Urinary bladder (tissue), 4 donors: ENCODE measurements around the gene GNAI2. TPM values are rescaled to one million over a fixed set of nuclear protein-coding genes. Genes with fewer than 3 reads are reported as not detected.
"Not testable (repeated sequence)": the region's sequence is repeated elsewhere in the genome, so short reads cannot be mapped to it uniquely, and the experiment has no call there.

Experiments used
- DNase-seq: peaks from one replicate; pipeline ENCODE4 v3.0.0-alpha.2; 2015; ENCODE audit errors: extremely low spot score
- H3K27ac ChIP-seq: one replicate; pipeline ENCODE4 v1.5.1; 2013; ENCODE audit warnings: low read depth, mild to moderate bottlenecking, moderate library complexity
- H3K36me3 ChIP-seq: one replicate; pipeline ENCODE4 v1.6.1; 2013; ENCODE audit warnings: mild to moderate bottlenecking, moderate library complexity; ENCODE audit not compliant: insufficient read depth
- H3K4me1 ChIP-seq: one replicate; pipeline ENCODE4 v1.6.1; 2013; ENCODE audit warnings: mild to moderate bottlenecking, moderate library complexity; ENCODE audit not compliant: insufficient read depth
- H3K4me3 ChIP-seq: one replicate; pipeline ENCODE4 v1.5.1; 2013; ENCODE audit warnings: low read depth, low read length
- WGBS: extraction: QIAGEN DNeasy Blood & Tissue Kit; methylation state at CpG from one replicate; pipeline ENCODE4 v1.1.7; 2013; 5-methylcytosine and 5-hydroxymethylcytosine counted together
- polyA plus RNA-seq: library from polyadenylated mRNA; stranded (reverse); fragments of 200-250 nt; gene quantifications from one replicate; pipeline ENCODE4 v1.2.3, GENCODE V29; 2013
- total RNA-seq: library from RNA; depleted of rRNA; stranded (reverse); fragments of >200 nt; gene quantifications from one replicate; pipeline ENCODE4 v1.2.3, GENCODE V29; 2014
- donor health status: healthy with polysubstance abuse.
- donor health status: healthy.

Gene GNAI2
- total and polyA plus RNA-seq, 2 donors, result 96.3 to 263 TPM

DNA sequence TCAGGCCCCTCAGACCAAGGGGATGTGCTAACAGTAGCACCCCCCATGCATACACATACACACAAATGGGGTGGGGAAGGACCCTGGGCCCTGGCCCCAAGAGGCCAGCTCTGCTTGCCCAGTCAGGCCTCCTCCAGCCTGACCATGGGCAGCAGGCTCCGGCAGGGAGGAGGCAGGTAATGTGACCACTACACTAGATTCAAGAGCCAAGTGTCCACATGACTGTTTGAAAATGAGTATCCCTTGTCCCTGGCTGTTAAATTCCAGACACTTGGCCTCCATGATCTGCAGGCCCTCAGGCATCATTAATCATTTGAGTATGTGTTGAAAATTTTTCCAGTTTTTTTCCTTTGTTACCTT lies 13.9 kb upstream of the GNAI2 start:
- DNase-seq, result no peak
- no peak overlapping the region for H3K4me3 ChIP-seq
- H3K36me3 ChIP-seq, result no peaks in the 10 kb centered on the region
- no peaks in the 10 kb centered on the region for H3K4me1 ChIP-seq
- no peak overlapping the region for H3K27ac ChIP-seq
- 98% methylated on average over 1 of the region's 1 CpG for WGBS

DNA sequence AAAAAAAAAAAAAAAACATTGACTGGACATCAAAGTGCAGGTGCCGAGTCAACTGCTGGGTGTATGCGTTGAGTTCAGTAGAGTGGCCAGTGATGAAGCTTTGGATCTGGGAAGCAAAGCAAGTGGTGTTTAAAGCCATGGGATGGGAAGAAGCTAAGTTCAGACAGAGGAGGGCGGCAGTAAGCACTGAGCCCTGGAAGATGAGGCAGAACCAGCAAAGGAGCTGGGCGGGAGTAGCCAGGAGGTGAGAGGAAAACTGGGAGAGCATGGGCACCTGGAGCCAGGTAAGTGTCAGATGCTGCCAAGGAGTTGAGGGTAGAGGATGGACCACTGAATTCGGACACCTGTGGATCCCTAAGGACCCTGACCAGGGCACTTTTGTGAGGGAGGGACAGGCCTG lies 11.4 kb upstream of the GNAI2 start:
- 68% methylated on average over 5 of the region's 5 CpGs for WGBS
- no peak overlapping the region for H3K4me3 ChIP-seq
- no peak overlapping the region for H3K27ac ChIP-seq
- H3K36me3 ChIP-seq, result no peaks in the 10 kb centered on the region
- no peak for DNase-seq
- no peaks in the 10 kb centered on the region for H3K4me1 ChIP-seq

DNA sequence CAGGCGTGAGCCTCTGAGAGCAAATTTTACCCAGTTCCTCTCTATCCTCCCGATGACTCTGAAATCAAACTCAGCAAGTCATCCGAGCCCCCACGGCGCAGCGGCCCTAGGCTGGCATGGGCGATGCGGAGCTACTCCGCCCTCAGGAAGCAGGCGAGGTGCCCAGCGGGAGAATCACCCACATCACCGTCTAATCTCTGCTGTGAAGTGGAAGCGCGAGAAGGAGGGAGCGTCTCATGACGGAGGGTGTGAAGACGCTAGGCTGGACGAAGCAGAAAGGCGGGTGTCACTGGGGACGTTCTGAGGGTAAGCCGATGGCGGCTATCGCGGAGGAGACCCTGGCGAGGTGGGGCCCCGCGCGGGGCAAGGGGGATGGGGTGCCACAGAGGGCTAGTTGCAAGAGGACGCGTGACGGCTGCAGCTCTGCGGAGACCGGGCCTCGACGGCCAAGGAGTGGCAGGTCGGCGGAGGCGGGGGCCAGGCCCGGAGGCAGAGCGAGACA lies 9.1 kb upstream of the GNAI2 start:
- Histone ChIP-seq H3K4me1 (no peaks in the 10 kb centered on the region), H3K36me3 (no peaks in the 10 kb centered on the region), H3K4me3 (peak overlapping the region; percentile 12), H3K27ac (no peak overlapping the region)
- WGBS, result under 1% methylated on average over 40 of the region's 40 CpGs
- no peak for DNase-seq

DNA sequence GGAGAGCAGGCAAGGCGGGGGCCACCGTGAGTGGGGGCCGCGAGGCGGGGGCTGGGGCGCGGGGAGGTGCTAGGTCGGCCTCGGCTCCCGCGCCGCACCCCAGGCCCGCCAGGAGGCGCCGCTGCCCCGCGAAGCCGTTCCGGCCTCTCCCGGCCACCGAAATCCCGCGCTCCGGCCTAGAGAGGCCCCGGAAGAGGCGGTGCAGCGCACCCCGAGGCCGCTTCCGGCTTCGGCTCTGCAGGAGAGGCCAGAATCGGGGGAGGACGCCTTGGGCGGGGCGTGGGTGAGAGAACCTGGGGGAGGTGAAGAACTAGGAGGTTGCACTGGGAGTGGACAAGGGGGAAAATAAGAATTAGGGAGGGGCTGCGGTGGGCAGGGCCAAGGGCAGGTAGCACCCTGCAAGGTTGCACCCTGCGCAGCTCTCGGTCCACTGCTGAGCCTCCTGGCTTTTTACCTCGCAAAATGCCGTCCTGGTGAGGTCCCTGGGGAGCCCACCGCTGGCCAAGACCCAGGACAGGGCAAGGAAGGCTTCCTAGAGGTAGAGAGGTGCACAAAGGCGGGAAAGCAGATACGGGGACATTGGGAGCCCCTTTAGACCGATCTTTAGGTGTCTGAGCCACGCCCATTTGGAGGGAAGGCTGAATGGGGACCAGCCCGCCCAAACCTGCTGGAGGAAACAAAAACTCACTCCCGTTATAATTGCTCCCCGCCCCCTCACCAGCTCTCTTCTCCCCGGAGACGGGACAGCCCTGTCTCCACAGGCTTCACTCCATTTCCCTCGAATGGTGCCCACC lies 8.4 kb upstream of the GNAI2 start:
- Histone ChIP-seq H3K4me1 (no peaks in the 10 kb centered on the region), H3K27ac (peak overlapping the region; percentile 68), H3K36me3 (no peaks in the 10 kb centered on the region), H3K4me3 (peak overlapping the region; percentile 49)
- peak; percentile 88 for DNase-seq
- WGBS, result 2% methylated on average over 50 of the region's 51 CpGs

DNA sequence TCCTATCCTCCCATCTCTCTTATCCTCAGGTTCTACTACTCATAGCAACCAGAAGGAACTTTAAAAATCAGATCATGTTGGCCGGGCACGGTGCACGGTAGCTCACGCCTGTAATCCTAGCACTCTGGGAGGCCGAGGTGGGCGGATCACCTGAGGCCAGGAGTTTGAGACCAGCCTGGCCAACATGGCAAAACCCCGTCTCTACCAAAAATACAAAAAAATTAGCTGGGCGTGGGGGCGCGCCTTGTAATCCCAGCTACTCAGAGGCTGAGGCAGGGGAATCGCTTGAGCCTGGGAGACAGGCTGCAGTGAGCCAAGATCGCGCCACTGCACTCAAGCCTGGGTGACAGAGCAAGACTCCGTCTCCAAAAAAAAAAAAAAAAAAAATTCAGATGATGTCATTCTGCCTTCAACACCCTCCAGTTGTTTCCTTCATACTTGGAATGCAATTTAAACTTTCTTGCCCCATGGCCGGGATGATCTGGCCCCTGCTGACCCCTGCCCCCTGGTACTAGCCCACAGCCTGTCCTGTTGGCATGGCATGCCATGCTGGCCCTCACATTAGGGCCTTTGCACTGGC lies 7.7 kb upstream of the GNAI2 start:
- not testable (repeated sequence) for H3K4me1 ChIP-seq, H3K27ac ChIP-seq, DNase-seq, H3K36me3 ChIP-seq
- WGBS, result 34% methylated on average over 15 of the region's 15 CpGs
- peak overlapping the region; percentile 49 for H3K4me3 ChIP-seq

DNA sequence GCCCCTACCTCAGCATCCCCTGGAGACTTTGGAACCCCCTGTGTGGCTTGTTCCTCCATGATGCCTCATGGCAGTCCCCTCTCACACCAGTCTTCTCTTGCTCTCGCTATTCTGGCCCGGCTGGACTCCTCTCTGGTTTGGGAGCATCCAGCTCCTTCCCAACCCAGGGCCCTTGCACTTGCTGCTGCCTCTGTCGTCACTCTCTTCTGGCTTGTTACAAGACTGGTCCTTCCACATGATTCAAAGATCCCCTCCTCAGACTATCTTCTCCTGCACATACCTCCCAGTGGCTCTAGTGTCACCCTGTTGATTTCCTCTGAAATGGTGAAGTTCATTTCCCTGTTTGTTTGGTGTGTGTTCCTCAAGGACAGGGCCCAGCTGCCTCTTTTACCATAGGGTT lies 6.5 kb upstream of the GNAI2 start:
- Histone ChIP-seq H3K36me3 (no peaks in the 10 kb centered on the region), H3K4me1 (no peaks in the 10 kb centered on the region), H3K27ac (no peak overlapping the region), H3K4me3 (no peak overlapping the region)
- no peak for DNase-seq
- 90% methylated on average over 3 of the region's 3 CpGs for WGBS

DNA sequence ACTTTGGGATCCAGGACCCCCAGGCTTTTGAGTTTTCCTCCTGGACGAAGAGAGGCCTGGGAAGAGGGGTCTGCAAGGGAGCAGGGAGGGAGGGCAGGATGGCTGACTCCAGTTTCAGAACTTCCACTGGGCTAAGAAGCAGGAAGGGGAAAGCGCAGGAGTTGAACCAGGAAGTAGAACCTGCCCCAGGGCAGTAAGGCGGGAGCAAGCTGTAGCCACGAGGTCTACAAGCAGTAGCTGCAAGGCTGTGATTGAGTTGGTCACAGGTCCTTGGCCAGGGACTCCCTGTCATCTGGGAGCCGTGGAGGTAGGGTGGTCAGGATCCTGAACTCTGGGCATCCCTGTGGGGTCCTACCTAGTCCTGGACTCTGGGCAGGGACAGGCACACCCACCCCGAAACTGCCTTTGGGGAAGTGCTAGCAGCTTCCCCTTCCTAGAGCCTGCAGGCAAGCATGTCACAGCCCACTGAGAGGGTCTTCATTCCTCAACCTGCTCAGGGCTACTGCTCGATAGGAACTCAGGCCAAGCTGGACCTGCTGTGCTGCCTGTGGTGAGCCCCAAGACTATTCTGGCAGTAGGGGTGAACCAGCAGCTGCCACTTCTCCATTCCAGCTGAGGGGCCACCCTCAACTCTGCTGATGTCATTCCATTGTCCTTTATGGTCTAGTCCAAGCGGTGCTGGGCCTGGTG lies 5.8 kb upstream of the GNAI2 start:
- no peaks in the 10 kb centered on the region for H3K36me3 ChIP-seq
- no peak overlapping the region for H3K4me3 ChIP-seq
- no peak for DNase-seq
- no peak overlapping the region for H3K27ac ChIP-seq
- H3K4me1 ChIP-seq, result no peaks in the 10 kb centered on the region
- WGBS, result 81% methylated on average over 8 of the region's 8 CpGs

DNA sequence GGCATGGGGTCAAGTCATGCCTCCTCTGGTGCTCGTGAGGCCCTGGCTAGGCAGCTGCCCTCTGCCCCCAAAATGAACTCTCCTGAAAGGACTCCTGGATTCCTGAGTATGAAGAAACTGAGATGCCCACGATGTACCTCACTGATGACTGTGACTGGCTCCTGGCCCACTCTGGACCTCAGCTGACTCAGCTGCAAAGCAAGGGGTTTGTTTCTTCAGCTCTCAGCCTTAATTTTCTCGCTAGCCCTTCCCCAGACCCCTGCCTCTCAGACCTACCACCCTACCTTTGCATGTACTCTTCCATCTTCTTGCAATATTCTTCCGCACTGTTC lies 5.2 kb upstream of the GNAI2 start:
- Histone ChIP-seq H3K4me3 (no peak overlapping the region), H3K36me3 (no peaks in the 10 kb centered on the region), H3K27ac (no peak overlapping the region), H3K4me1 (no peaks in the 10 kb centered on the region)
- DNase-seq, result no peak
- 83% methylated on average over 4 of the region's 4 CpGs for WGBS

DNA sequence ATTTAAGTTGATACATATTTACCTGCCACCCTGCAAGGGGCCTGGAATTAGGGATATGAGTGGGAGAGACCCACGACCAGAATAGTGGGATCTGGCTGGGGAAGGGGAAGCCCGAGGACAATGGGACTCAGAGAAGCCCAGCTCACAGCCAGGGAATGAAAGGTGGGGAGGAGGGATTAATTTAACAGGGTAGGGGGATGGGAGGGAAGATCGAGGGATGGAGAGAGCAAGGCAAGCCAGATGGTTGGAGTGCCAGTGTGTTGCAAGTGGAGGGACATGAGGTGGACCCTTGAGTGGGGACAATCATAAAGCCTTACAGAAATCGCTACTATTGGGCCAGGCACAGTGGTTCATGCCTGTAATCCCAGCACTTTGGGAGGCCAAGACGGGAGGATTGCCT lies 4.4 kb upstream of the GNAI2 start:
- H3K36me3 ChIP-seq, result no peaks in the 10 kb centered on the region
- H3K4me3 ChIP-seq, result no peak overlapping the region
- 62% methylated on average over 5 of the region's 5 CpGs for WGBS
- H3K27ac ChIP-seq, result no peak overlapping the region
- no peak for DNase-seq
- H3K4me1 ChIP-seq, result no peaks in the 10 kb centered on the region

DNA sequence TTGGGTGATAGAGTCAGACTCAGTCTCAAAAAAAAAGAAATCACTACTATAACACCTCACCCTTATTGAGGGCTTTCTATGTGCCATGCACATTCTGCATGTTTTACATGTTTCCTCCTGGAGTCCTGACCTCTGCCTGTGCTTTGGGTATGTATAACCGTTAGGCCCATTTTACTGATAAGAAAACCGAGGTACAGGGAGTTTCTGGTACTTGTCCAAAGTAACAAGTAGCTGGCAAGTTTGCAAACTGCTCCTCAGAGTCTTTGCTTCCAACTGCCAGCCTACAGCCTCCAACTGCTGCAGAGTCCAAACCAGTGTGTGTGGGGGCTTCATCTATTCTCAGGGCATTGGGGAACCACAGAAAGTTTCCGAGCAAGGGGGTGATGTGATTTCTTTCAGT lies 3.7 kb upstream of the GNAI2 start:
- Histone ChIP-seq H3K4me3 (no peak overlapping the region), H3K36me3 (no peaks in the 10 kb centered on the region), H3K27ac (no peak overlapping the region), H3K4me1 (no peaks in the 10 kb centered on the region)
- DNase-seq, result no peak
- 67% methylated on average over 3 of the region's 3 CpGs for WGBS

DNA sequence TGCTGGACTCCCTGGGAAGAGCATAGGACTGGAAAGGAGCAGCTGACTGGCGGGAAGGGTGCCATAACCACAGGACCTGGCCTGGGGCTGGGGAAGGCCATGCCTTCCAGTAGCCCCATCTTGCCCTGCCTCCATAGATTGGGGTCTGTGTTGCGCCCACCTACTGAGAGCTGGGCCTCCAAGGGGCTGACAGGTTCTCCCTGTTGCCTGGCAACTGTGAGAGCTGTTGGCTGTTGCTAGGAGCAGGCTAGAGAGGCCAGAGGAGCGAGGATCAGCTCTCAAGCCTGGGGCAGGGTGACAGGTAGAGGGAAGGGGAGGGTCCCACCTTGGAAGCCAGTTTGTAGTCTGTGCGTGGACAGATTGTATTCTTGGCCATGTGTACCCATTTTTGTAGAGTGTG lies 2.8 kb upstream of the GNAI2 start:
- no peak overlapping the region for H3K4me3 ChIP-seq
- no peak overlapping the region for H3K27ac ChIP-seq
- no peaks in the 10 kb centered on the region for H3K4me1 ChIP-seq
- no peaks in the 10 kb centered on the region for H3K36me3 ChIP-seq
- WGBS, result 90% methylated on average over 4 of the region's 4 CpGs
- no peak for DNase-seq

DNA sequence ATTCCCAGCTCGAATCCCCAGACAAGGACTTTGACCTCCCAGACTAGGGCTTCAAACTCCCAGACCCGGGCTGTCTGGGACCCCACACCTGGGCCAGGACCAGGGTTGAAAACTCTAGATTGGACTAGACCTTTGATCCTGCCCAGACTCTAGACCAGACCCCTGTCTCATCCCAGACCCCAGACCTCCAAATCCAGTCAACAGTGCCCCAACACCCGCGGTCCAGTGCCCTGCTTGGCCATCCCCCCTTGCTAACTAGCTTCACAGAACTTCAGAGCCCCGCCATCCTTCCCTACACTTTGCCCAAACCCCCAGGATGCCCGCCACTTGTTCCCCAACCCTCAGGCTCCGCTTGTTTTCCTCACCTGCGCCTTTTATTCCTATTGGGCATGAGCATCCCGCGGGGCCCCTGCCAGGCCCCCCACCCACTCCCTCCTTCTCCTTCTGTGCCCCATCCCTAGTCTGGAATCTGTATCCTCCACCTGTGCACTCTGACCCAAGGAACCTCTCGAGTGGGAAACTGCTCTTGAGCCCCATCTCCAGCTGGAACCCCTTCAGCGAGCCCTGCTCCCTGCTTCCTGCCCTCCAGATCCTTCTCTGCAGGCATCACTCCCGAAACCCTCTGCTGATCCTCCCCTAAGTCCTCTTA lies 604 bp downstream of the GNAI2 start:
- Histone ChIP-seq H3K36me3 (no peaks in the 10 kb centered on the region), H3K27ac (peak overlapping the region; percentile 98), H3K4me1 (no peaks in the 10 kb centered on the region), H3K4me3 (peak overlapping the region; percentile 86)
- WGBS, result 1% methylated on average over 13 of the region's 13 CpGs
- no peak for DNase-seq

DNA sequence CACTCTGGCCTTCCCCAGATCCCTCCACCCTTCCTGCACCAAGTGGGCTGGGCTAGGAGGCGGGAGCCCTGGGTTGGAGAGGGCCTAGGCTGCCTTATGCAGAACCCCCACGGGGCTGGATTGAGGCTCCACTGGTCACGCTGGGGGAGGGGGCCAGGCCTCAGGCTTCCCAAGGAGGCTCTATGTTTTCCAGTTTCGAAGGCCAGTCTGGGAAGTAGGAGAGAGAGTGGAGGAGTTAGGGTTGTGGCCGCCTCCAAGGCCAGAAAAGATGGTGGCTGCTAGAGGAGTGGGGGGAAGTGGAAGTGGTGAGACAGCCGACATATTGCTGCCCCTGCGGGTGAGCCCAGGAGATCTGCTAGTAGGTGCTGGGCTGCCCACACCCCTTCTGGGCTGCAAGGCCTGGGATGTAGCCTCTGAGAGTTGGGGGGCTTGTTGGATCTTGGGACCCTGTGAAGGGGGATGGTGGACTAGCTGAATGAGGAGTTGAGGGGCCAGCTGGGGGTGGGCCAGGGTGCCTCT lies 1.2 kb downstream of the GNAI2 start:
- H3K36me3 ChIP-seq, result no peaks in the 10 kb centered on the region
- peak overlapping the region; percentile 86 for H3K4me3 ChIP-seq
- no peaks in the 10 kb centered on the region for H3K4me1 ChIP-seq
- no peak for DNase-seq
- 2% methylated on average over 7 of the region's 7 CpGs for WGBS
- peak overlapping the region; percentile 89 for H3K27ac ChIP-seq
